Measurements from ENCODE around the gene CYB5R4. TPM values are rescaled to one million over a fixed set of nuclear protein-coding genes. Genes with fewer than 3 reads are reported as not detected.
"Not testable (repeated sequence)": the region's sequence is repeated elsewhere in the genome, so short reads cannot be mapped to it uniquely, and the experiment has no call there.

CYB5R4 gene
- total RNA-seq, 2 donors from 2014 or later, result 21.8 to 27.0 TPM

DNA sequence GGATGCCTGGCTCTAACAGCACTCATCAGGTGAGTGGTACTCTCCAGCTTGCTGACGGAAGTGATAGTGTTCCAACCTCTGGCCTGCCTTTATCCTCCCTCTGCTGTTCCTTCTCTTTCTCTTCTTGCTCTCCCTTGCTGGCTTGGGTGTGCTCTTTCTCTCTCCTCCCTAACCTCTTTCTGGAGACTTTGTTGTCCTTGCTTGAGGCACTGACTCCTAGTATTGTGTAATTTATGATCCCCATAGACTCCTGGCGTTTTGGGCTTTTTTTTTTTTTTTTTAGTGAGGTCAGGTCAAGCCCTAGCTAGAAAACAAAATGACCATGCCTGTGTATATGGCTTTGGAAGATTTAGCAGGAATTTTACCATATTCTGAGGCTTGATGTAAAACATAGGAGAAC, 89.4 kb downstream of the CYB5R4 start:
- H3K4me3 Mint-ChIP-seq, result no peak overlapping the region
- no peaks in the 10 kb centered on the region for H3K27me3 Mint-ChIP-seq
- peaks cover 2% of the 10 kb centered on the region for H3K36me3 Mint-ChIP-seq (ENCODE audit: low read depth)
- H3K4me1 Mint-ChIP-seq, result no peaks in the 10 kb centered on the region
- no peaks in the 10 kb centered on the region for H3K9me3 ChIP-seq (ENCODE audit: control insufficient read depth, low read length, poor library complexity, severe bottlenecking)
- no peak for ATAC-seq
- H3K27ac Mint-ChIP-seq, result no peak overlapping the region
- DNase-seq, result no peak

DNA sequence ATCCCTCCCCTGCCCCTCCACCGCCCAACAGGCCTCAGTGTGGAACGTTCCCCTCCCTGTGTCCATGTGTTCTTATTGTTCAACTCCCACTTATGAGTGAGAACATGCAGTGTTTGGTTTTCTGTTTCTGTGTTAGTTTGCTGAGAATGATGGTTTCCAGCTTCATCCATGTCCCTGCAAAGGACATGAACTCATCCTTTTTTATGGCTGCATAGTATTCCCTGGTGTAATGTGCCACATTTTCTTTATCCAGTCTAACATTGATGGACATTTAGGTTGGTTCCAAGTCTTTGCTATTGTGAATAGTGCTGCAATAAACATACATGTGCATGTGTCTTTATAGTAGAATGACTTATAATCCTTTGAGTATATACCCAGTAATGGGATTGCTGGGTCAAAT, 91.9 kb downstream of the CYB5R4 start:
- not testable (repeated sequence) for H3K4me3 Mint-ChIP-seq; H3K27me3 Mint-ChIP-seq; H3K36me3 Mint-ChIP-seq (ENCODE audit: low read depth); H3K4me1 Mint-ChIP-seq; H3K9me3 ChIP-seq (ENCODE audit: control insufficient read depth, low read length, poor library complexity, severe bottlenecking); DNase-seq; H3K27ac Mint-ChIP-seq; ATAC-seq

DNA sequence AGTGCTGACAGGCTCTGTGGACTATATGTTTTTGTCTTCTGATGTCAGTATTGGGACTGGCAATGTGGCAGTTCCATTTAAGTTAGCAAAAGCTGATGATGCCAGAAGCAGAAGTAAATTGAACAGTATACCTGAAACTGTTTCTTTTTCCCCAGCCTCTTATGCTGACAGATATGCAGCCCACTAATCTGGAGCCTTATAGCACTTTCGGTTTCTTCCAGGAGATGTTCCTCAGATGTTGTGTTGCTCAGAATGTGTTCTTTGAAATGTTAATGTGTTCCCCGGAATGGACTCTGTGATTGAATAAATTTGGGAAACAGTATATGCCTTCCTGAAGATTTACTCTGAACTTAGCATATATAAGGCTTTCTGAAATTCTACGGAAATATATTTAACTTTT, 93.3 kb downstream of the CYB5R4 start:
- no peak overlapping the region for H3K27ac Mint-ChIP-seq
- ATAC-seq, result no peak
- peaks cover 8% of the 10 kb centered on the region for H3K36me3 Mint-ChIP-seq (ENCODE audit: low read depth)
- no peaks in the 10 kb centered on the region for H3K4me1 Mint-ChIP-seq
- no peak for DNase-seq
- no peak overlapping the region for H3K4me3 Mint-ChIP-seq
- H3K9me3 ChIP-seq (ENCODE audit: control insufficient read depth, low read length, poor library complexity, severe bottlenecking), result no peaks in the 10 kb centered on the region
- no peaks in the 10 kb centered on the region for H3K27me3 Mint-ChIP-seq

DNA sequence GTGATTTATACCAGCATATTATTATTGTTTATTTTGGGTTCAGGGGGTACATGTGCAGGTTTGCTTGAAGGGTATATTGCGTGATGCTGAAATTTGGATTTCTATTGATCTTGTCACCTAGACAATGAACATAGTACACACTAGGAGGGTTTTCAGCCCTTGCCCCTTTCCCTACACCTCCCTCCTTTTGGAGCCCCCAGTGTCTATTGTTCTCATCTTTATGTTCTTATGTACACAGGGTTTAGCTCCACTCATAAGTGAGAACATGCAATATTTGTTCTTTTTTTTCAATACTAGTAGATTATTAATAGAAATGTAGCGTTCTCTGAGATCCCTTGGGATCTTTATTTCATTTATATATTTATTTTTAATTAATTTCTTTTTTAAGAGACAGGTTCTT, 94.9 kb downstream of the CYB5R4 start:
- no peaks in the 10 kb centered on the region for H3K27me3 Mint-ChIP-seq
- ATAC-seq, result no peak
- H3K4me3 Mint-ChIP-seq, result no peak overlapping the region
- H3K9me3 ChIP-seq (ENCODE audit: control insufficient read depth, low read length, poor library complexity, severe bottlenecking), result no peaks in the 10 kb centered on the region
- peaks cover 11% of the 10 kb centered on the region for H3K36me3 Mint-ChIP-seq (ENCODE audit: low read depth)
- H3K4me1 Mint-ChIP-seq, result peaks cover 3% of the 10 kb centered on the region
- H3K27ac Mint-ChIP-seq, result no peak overlapping the region
- no peak for DNase-seq

DNA sequence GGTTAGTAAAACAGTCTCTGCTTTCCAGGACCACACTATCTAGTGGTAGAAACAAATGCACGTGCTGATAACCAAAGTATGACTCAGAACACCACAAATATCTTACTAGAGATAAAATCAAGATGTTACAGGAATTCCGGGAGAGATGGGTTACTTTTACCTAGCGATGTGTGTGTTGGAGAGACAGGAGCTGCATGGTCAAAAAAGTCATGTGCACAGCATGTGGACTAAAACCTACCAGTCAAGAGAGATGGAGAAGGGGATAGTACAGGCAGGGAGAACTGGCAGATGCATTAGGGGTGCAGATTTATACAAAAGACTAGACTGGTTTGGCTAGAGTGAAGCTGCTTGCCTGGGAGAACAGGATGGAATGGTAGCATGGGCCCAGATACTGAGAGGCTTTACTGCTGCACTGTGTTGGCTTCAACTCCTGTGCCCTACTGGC, 98.8 kb downstream of the CYB5R4 start:
- ATAC-seq (no peak), DNase-seq (no peak)
- H3K9me3 ChIP-seq (ENCODE audit: control insufficient read depth, low read length, poor library complexity, severe bottlenecking), result no peaks in the 10 kb centered on the region
- peaks cover 16% of the 10 kb centered on the region for H3K36me3 Mint-ChIP-seq (ENCODE audit: low read depth)
- peak overlapping the region; percentile 1 for H3K4me3 Mint-ChIP-seq
- peaks cover 3% of the 10 kb centered on the region for H3K4me1 Mint-ChIP-seq
- no peak overlapping the region for H3K27ac Mint-ChIP-seq
- H3K27me3 Mint-ChIP-seq, result no peaks in the 10 kb centered on the region

DNA sequence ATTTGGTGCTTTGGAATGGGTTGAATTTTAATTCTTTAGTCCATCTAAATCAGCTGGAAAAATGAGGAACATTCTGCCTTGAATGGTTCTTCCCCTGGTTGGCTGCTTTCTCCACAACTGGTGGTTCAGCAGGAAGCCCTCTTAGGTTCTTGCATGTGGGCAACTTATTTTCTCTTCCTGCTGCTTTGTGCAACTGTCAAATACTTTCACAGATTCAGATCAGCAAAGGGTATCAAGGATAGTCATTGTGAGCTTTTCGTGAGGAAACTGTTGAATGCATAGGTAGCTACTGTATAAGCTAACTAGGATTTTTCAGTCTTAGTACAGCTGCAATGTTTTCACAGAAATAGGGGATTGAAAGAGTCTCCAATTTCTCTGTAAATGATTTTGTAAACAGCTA, 101.2 kb downstream of the CYB5R4 start:
- Mint-ChIP-seq H3K4me3 (no peak overlapping the region), H3K27ac (no peak overlapping the region), H3K36me3 (ENCODE audit: low read depth) (peaks cover 11% of the 10 kb centered on the region), H3K4me1 (peaks cover 3% of the 10 kb centered on the region), H3K27me3 (no peaks in the 10 kb centered on the region)
- no peaks in the 10 kb centered on the region for H3K9me3 ChIP-seq (ENCODE audit: control insufficient read depth, low read length, poor library complexity, severe bottlenecking)
- DNase-seq (no peak), ATAC-seq (no peak)

DNA sequence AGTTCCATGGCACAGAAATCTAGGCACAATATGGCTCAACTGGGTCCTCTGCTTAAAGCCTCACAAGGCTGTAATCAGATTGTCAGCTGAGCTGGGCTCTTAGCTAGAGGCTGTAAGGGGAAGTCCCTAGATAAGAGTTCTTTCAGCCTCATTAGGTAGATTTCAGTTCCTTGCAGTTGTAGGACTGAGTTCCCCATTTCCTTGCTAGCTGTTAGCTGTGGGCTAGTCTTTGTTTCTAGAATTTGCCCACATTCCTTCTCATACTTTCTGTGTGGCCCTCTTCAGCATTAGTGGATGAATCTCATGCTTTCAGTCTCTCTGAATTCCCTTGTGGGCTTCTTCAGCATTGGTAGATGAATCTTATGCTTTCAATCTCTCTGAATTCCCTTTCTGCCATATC, 103.1 kb downstream of the CYB5R4 start:
- H3K27me3 Mint-ChIP-seq, result no peaks in the 10 kb centered on the region
- no peaks in the 10 kb centered on the region for H3K9me3 ChIP-seq (ENCODE audit: control insufficient read depth, low read length, poor library complexity, severe bottlenecking)
- H3K4me3 Mint-ChIP-seq, result no peak overlapping the region
- H3K36me3 Mint-ChIP-seq (ENCODE audit: low read depth), result peaks cover 8% of the 10 kb centered on the region
- DNase-seq, result no peak
- ATAC-seq, result no peak
- H3K4me1 Mint-ChIP-seq, result peaks cover 3% of the 10 kb centered on the region
- no peak overlapping the region for H3K27ac Mint-ChIP-seq

DNA sequence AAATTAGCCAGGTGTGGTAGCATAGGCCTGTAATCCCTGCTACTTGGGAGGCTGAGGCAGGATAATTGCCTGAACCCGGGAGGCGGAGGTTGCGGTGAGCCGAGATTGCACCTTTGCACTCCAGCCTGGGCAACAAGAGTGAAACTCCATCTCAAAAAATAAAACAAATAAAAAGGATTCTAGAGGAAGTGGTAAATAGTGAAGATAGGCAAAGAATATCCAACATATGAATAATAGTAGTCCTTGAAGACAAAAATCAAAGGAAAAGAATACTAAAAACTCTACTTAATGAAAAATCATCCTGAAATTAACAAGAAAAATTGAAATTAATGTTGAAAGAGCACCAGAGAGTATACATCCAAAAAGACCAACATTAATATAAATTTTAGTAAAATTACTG, 107.0 kb downstream of the CYB5R4 start:
- H3K4me3 Mint-ChIP-seq, result no peak overlapping the region
- ATAC-seq (no peak), DNase-seq (no peak)
- no peaks in the 10 kb centered on the region for H3K9me3 ChIP-seq (ENCODE audit: control insufficient read depth, low read length, poor library complexity, severe bottlenecking)
- no peak overlapping the region for H3K27ac Mint-ChIP-seq
- peaks cover under 1% of the 10 kb centered on the region for H3K36me3 Mint-ChIP-seq (ENCODE audit: low read depth)
- no peaks in the 10 kb centered on the region for H3K4me1 Mint-ChIP-seq
- no peaks in the 10 kb centered on the region for H3K27me3 Mint-ChIP-seq

DNA sequence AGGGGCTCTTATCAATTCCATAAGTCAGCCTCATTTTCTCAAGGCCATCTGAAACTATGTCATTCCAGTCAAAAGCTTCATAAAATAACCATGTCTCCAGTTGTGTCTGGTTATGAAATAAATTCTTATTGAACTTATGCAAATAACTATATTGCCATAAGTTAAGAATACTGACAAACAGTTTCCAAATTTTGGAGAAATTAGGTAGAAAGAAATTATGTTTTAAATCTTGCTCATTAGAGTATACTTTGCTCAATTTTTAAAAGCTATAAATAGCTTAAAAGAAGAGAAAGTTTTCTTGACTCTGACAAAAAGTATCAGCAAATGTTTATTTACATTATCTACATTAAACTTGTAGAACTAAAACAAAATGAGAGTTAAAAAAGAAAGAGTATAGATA, 111.1 kb downstream of the CYB5R4 start:
- H3K27me3 Mint-ChIP-seq, result no peaks in the 10 kb centered on the region
- ATAC-seq (no peak), DNase-seq (no peak)
- no peaks in the 10 kb centered on the region for H3K9me3 ChIP-seq (ENCODE audit: control insufficient read depth, low read length, poor library complexity, severe bottlenecking)
- no peak overlapping the region for H3K4me3 Mint-ChIP-seq
- no peak overlapping the region for H3K27ac Mint-ChIP-seq
- H3K4me1 Mint-ChIP-seq, result no peaks in the 10 kb centered on the region
- H3K36me3 Mint-ChIP-seq (ENCODE audit: low read depth), result no peaks in the 10 kb centered on the region

DNA sequence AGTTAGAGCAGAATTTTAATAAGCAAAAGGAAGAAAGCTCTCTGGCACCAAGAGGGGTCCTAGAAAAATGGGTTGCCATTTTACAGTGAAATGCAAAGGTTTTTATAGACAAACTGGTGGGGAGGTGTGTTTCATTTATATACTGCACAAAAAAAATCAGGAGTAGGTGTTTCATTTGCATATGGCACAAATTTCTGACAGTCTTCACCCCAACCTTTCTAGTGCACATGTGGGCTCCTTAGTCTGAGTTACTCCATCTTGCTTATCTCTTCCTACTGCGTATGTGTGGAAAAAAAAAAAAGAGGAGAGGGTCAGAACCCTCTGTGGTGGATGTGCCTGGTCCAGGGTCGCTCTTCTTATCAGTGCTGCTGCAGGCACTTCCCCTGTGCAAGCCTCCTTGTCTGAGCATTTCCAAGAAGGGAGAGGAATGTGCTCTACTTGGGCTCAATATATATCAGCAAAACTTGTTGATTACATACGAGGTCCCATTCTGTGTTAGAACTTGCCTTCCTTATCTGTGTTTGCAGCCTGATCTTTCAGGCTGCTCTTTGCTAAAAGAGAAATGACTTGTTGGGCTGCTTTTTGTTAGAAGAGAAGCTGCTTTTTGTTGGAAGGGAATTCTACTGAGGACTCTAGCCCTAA, 115.0 kb downstream of the CYB5R4 start:
- ATAC-seq (no peak), DNase-seq (no peak)
- H3K9me3 ChIP-seq (ENCODE audit: control insufficient read depth, low read length, poor library complexity, severe bottlenecking), result no peaks in the 10 kb centered on the region
- no peaks in the 10 kb centered on the region for H3K27me3 Mint-ChIP-seq
- H3K4me3 Mint-ChIP-seq, result no peak overlapping the region
- no peak overlapping the region for H3K27ac Mint-ChIP-seq
- H3K4me1 Mint-ChIP-seq, result no peaks in the 10 kb centered on the region
- peaks cover 2% of the 10 kb centered on the region for H3K36me3 Mint-ChIP-seq (ENCODE audit: low read depth)

DNA sequence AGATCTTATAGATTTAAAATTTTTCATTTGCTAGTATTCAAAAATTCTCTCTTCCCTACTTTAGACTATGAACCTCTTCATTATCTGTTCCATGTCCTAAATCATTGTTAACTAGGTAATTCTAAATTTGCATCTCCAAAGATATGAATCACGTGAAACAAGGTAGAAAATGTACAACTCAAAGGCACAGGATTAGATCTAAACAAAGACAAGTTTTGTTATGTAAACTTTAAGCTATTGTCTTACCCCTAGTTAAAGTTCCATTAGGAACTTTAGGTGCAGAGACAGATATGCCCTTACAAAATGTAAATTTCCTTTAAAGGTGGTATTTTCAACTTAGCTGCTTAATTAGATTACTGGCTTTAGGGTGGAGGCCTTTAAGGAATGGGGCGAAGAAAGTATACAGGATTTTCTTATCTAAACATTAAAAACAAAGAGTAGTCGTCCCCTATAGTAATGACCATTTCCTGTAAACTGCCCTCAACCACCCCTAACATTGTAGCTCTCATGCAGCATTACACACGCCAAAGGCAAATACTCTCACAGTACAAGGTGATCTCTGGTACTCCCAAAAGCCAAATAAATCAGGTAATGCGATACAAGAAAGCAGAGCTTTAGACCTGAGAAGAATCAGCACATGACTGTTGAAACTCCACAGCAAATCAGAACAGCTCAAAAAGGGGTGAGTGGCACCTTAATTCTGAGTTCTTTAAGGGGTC, 116.7 kb downstream of the CYB5R4 start:
- ATAC-seq (no peak), DNase-seq (no peak)
- H3K27ac Mint-ChIP-seq, result no peak overlapping the region
- no peaks in the 10 kb centered on the region for H3K27me3 Mint-ChIP-seq
- H3K4me1 Mint-ChIP-seq, result no peaks in the 10 kb centered on the region
- no peak overlapping the region for H3K4me3 Mint-ChIP-seq
- H3K9me3 ChIP-seq (ENCODE audit: control insufficient read depth, low read length, poor library complexity, severe bottlenecking), result no peaks in the 10 kb centered on the region
- peaks cover 2% of the 10 kb centered on the region for H3K36me3 Mint-ChIP-seq (ENCODE audit: low read depth)

DNA sequence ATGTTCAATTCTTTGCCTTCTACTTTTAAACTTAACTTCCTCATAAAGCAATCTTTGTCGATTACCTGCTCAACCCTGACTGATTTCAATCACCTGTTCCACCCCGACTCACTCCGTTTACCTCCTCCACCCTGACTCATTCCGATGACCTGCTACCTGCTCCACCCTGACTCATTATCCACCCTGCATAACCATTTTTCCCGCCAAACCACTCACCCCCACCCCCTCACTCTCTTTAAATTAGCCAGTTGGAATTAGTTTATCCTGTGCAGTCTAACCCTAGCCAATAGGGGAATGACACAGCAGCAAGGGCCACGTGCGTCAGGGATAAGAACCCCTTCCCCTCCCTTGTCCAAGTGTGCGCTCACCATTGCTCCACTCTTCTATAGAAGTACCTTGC, 117.4 kb downstream of the CYB5R4 start:
- Mint-ChIP-seq H3K27me3 (no peaks in the 10 kb centered on the region), H3K27ac (no peak overlapping the region), H3K36me3 (ENCODE audit: low read depth) (peaks cover 2% of the 10 kb centered on the region), H3K4me1 (no peaks in the 10 kb centered on the region), H3K4me3 (no peak overlapping the region)
- ATAC-seq, result no peak
- no peaks in the 10 kb centered on the region for H3K9me3 ChIP-seq (ENCODE audit: control insufficient read depth, low read length, poor library complexity, severe bottlenecking)
- DNase-seq, result no peak

DNA sequence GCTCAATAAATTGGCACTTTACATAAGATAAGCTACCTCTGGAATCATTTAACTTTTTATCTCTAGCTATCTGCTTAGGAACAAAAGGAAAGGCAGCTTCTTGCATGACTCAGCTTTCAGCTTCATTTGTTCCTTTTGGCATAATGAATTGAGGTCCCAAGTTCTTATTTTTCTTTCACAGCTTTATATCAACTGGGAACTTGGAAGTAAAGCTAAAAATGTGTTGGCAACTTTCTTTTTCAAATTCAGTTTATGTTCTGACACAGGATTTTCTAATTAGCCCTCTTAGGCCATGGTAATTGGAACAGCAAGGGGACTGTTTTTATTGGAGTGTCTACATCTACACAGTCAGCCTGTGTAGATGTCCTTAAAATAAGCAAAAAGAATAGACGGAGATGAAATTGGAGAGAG, 118.8 kb downstream of the CYB5R4 start:
- H3K9me3 ChIP-seq (ENCODE audit: control insufficient read depth, low read length, poor library complexity, severe bottlenecking), result no peaks in the 10 kb centered on the region
- no peaks in the 10 kb centered on the region for H3K4me1 Mint-ChIP-seq
- H3K4me3 Mint-ChIP-seq, result no peak overlapping the region
- peaks cover 4% of the 10 kb centered on the region for H3K36me3 Mint-ChIP-seq (ENCODE audit: low read depth)
- H3K27ac Mint-ChIP-seq, result no peak overlapping the region
- no peak for ATAC-seq
- no peak for DNase-seq
- no peaks in the 10 kb centered on the region for H3K27me3 Mint-ChIP-seq

DNA sequence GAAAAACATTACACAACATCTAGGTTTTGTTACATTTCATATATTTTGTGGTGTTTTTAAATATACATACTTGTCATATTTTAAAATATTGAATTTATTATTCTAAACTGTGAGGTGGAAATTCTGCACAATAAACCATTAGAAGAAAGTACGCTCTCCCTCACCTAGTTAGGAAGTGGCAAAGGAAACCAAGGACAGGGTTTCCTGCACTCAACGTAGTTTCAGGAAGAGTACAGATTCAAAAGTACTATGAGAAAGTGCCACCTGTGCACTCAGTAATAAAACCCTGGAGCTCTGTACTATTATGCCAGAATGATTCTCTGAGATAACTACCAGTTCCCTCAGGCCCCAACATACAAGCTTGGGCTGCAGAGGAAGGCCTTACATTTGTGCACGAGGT, 119.5 kb downstream of the CYB5R4 start:
- no peak overlapping the region for H3K4me3 Mint-ChIP-seq
- no peaks in the 10 kb centered on the region for H3K9me3 ChIP-seq (ENCODE audit: control insufficient read depth, low read length, poor library complexity, severe bottlenecking)
- H3K27me3 Mint-ChIP-seq, result no peaks in the 10 kb centered on the region
- peaks cover 4% of the 10 kb centered on the region for H3K36me3 Mint-ChIP-seq (ENCODE audit: low read depth)
- no peaks in the 10 kb centered on the region for H3K4me1 Mint-ChIP-seq
- ATAC-seq (no peak), DNase-seq (no peak)
- H3K27ac Mint-ChIP-seq, result no peak overlapping the region
